ENCODE measurements around the gene SLBP.

SLBP gene

GRCh38 chr4:1712216-1713002, at the start of gene SLBP:
Gene SLBP (minus strand): TSS chr4:1712319. CDS start chr4:1712188, 131 bp downstream.
- peak; percentile 85 for DNase-seq (ENCODE audit: low spot score)

GRCh38 chr4:1761130-1761689, 49.1 kb upstream of the SLBP start:
- no peak for DNase-seq (ENCODE audit: low spot score)

- DNase-seq (ENCODE audit: low spot score), result no peak
These were observed 48.5 kb upstream of the SLBP start for GRCh38 chr4:1760521-1761071.

GRCh38 chr4:1759818-1760223, 47.7 kb upstream of the SLBP start:
- no peak for DNase-seq (ENCODE audit: low spot score)

- DNase-seq (ENCODE audit: low spot score), result no peak
These were observed 47.2 kb upstream of the SLBP start for GRCh38 chr4:1759170-1759817.

- no peak for DNase-seq (ENCODE audit: low spot score)
These were observed 46.4 kb upstream of the SLBP start for GRCh38 chr4:1758306-1759121.

GRCh38 chr4:1757836-1758235, 45.7 kb upstream of the SLBP start:
- no peak for DNase-seq (ENCODE audit: low spot score)

- no peak for DNase-seq (ENCODE audit: low spot score)
These were observed 45.0 kb upstream of the SLBP start for GRCh38 chr4:1756893-1757779.

- DNase-seq (ENCODE audit: low spot score), result no peak
These were observed 44.0 kb upstream of the SLBP start for GRCh38 chr4:1756079-1756478.

- no peak for DNase-seq (ENCODE audit: low spot score)
These were observed 43.2 kb upstream of the SLBP start for GRCh38 chr4:1755297-1755696.

GRCh38 chr4:1754336-1754735, 42.2 kb upstream of the SLBP start:
- no peak for DNase-seq (ENCODE audit: low spot score)

GRCh38 chr4:1753697-1754311, 41.7 kb upstream of the SLBP start:
- DNase-seq (ENCODE audit: low spot score), result no peak

GRCh38 chr4:1753294-1753696, 41.2 kb upstream of the SLBP start:
- no peak for DNase-seq (ENCODE audit: low spot score)

- no peak for DNase-seq (ENCODE audit: low spot score)
These were observed 40.3 kb upstream of the SLBP start for GRCh38 chr4:1752284-1753041.

GRCh38 chr4:1751919-1752283, 39.8 kb upstream of the SLBP start:
- no peak for DNase-seq (ENCODE audit: low spot score)

GRCh38 chr4:1751155-1751918, 39.2 kb upstream of the SLBP start:
- no peak for DNase-seq (ENCODE audit: low spot score)

GRCh38 chr4:1750381-1751154, 38.4 kb upstream of the SLBP start:
- DNase-seq (ENCODE audit: low spot score), result no peak

- no peak for DNase-seq (ENCODE audit: low spot score)
These were observed 37.7 kb upstream of the SLBP start for GRCh38 chr4:1749826-1750225.

Data from putamen (tissue), 1 donor.